HAP-1 (cell line): ENCODE results near the gene CALML6.

ENCODE experiments used
- DNase-seq, 2 experiments: peaks; one replicate each; pipeline ENCODE4 v3.0.0-alpha.2; 2016 to 2020; ENCODE audit warnings: low spot score in 2 of 2
- H3K27me3 ChIP-seq: fragments of 250-450 bp; sonication (Bioruptor Pico); 2 replicates; pipeline ENCODE4 v1.5.1; 2020; ENCODE audit warnings: low read depth, mild to moderate bottlenecking, moderate library complexity
- H3K36me3 ChIP-seq: fragments of 250-450 bp; sonication (Bioruptor Pico); replicated peaks from 2 replicates; pipeline ENCODE4 v1.5.1; 2020; ENCODE audit warnings: mild to moderate bottlenecking
- H3K4me1 ChIP-seq: fragments of 250-450 bp; sonication (Bioruptor Pico); 2 replicates; pipeline ENCODE4 v1.5.1; 2020; ENCODE audit warnings: mild to moderate bottlenecking
- H3K4me3 ChIP-seq: fragments of 250-450 bp; sonication (Bioruptor Pico); 2 replicates; pipeline ENCODE4 v1.5.1; 2020; ENCODE audit warnings: mild to moderate bottlenecking, moderate library complexity
- H3K9me3 ChIP-seq: fragments of 250-450 bp; sonication (Bioruptor Pico); 2 replicates; pipeline ENCODE4 v1.5.1; 2020; ENCODE audit warnings: mild to moderate bottlenecking, moderate library complexity
- in situ Hi-C: fragments of 300-500 bp; cut with MboI; formaldehyde crosslinking; loops from 3 replicates; pipeline ENCODE4 v1.14.3; 2020; ENCODE audit warnings: low sequenced_read_pairs, inconsistent platforms, mixed read lengths

Gene CALML6

DNA sequence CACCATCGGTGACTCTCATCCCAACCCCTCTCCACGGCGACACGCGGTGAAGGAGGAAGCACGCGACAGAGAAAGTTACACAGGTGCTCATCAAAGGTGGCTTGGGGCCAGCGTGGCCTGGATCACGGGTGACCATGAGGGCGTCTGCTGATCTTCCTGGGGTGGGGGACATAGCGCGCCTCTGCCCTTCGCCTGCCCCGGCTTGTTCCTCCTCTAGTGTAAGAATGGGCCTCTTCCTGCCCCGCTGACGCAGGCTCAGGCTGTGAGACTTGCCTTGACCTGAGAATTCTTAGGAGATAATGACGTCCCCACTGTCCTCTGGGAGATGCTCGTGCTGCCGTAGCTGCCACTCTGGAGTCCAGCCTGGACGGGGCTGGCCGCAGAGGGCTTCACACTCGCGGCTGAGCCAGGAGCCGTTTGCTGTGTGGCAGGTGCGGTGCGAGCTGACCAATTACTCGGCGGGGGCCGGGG, 43.0 kb downstream of the CALML6 start:
- Histone ChIP-seq H3K36me3 (no peaks in the 10 kb centered on the region), H3K4me3 (no peak overlapping the region), H3K27me3 (no peaks in the 10 kb centered on the region), H3K4me1 (peaks cover 7% of the 10 kb centered on the region), H3K9me3 (no peaks in the 10 kb centered on the region)
- no peak for DNase-seq
- in situ Hi-C loops, result no loop called here

- no peaks in the 10 kb centered on the region for H3K27me3 ChIP-seq
- peak overlapping the region; percentile 13 for H3K4me3 ChIP-seq
- H3K4me1 ChIP-seq, result peaks cover 7% of the 10 kb centered on the region
- H3K9me3 ChIP-seq, result no peaks in the 10 kb centered on the region
- H3K36me3 ChIP-seq, result no peaks in the 10 kb centered on the region
- DNase-seq, result no peak
- in situ Hi-C loops, result no loop called here
These were observed 44.4 kb downstream of the CALML6 start for GRCh38 chr1:1959459-1959839.

DNA sequence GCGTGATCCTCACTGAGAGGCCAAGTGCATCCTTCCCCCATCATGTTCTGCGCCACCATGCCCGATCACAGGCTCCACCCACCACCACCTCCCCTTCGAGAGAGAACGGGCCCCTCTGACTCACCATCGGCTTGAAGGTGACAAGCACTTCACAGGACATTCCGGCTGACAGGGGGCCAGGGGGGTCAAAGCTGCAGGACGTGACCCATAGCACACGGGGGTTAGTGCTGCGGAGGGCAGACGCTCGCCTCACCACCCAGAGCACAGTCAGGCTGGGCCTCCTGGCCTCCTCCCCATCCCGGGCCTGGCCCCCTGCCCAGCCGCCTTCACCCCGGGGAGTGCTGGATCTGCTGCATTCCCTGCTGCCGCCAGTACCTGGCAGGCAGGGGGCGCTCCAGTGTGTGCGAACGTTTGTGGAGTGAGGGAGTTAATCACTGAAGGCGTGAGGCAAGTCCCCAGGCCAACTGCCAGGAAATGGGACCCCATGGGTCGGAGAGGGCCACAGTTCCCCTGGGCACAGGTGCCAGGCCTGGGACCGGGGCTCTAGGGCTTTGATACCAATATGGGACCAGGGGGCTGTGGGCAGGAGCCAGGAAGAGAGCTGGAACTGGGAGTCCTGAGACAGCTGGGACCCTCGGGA, 44.9 kb downstream of the CALML6 start:
- peak; percentile 84 to 97 for DNase-seq
- Histone ChIP-seq H3K4me1 (peaks cover 7% of the 10 kb centered on the region), H3K36me3 (no peaks in the 10 kb centered on the region), H3K9me3 (no peaks in the 10 kb centered on the region), H3K4me3 (peak overlapping the region; percentile 13), H3K27me3 (no peaks in the 10 kb centered on the region)
- in situ Hi-C loops, result loop anchor here (5.0 kb wide), 1 partner anchor 87 kb away; no protein-coding TSS in a partner anchor

DNA sequence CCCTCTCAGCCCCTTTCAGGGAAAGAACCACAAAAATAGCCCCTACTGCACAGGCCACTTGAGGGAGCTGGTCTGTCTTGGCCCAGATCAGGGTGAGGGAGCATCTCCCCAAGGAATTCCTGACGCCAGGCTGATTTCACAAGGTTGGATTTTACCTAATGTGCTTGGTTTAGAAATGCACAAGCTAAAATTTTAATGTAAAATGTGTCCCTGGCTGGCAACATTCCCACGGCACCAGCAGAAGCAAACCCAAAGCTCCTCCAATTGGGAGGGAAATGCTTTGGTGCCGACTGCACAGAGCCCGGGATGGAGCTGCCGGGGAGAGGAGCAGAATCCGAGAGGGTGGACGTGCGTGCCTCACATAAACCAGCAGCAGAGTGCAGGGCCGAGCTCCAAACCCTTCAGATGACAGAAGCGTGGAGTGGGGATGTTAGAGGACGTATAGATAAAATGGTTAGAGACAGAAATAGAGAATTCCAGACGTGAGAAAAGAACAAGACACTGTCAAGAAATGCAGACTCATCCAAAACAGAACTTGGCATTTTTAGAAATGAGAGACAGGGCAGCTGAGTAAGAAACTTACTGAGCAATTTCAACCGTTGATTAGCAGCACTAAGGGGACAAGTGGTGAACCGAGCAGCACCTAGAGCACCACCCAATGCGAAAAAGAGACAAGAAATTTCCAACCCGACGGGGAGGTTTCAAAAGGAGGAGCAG, 45.6 kb downstream of the CALML6 start:
- Histone ChIP-seq H3K9me3 (no peaks in the 10 kb centered on the region), H3K27me3 (no peaks in the 10 kb centered on the region; the same call in 1 of the 2 replicates)
- in situ Hi-C loops, result loop anchor here (5.0 kb wide), 1 partner anchor 87 kb away; no protein-coding TSS in a partner anchor

GRCh38 chr1:1962752-1963151, 47.7 kb downstream of the CALML6 start:
- no peak overlapping the region for H3K4me3 ChIP-seq
- in situ Hi-C loops, result loop anchor here (5.0 kb wide), 1 partner anchor 85 kb away; no protein-coding TSS in a partner anchor
- no peaks in the 10 kb centered on the region for H3K9me3 ChIP-seq
- H3K36me3 ChIP-seq, result no peaks in the 10 kb centered on the region
- DNase-seq, result no peak
- peaks cover 3% of the 10 kb centered on the region; the same call in 1 of the 2 replicates for H3K27me3 ChIP-seq
- H3K4me1 ChIP-seq, result peaks cover 7% of the 10 kb centered on the region

More for the DNA sequence above, 45.6 kb downstream of the CALML6 start:
- Histone ChIP-seq H3K36me3 (no peaks in the 10 kb centered on the region), H3K4me1 (peaks cover 7% of the 10 kb centered on the region), H3K4me3 (no peak overlapping the region)
- no peak for DNase-seq

DNA sequence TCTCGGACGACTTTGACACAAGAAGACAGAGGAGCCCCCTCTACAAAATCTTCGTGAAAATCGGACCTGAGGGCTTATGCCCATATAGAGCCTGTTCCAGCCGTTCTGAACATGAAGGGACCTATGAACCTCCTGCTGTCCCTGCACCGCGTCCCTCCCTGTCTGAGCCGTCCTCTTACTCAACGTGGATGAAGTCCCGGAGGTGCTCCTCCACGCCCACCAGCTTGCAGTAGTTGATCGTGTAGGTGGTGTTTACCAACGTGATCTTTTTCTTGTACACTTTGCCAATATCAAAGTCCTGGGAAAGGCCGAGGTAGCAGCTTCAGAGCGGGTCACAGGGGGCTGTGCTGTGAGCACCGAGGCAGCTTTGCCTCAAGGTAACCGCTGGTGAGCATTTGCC, 48.5 kb downstream of the CALML6 start:
- H3K4me1 ChIP-seq, result peaks cover 7% of the 10 kb centered on the region
- in situ Hi-C loops, result loop anchor here (5.0 kb wide), 1 partner anchor 84 kb away; no protein-coding TSS in a partner anchor

DNA sequence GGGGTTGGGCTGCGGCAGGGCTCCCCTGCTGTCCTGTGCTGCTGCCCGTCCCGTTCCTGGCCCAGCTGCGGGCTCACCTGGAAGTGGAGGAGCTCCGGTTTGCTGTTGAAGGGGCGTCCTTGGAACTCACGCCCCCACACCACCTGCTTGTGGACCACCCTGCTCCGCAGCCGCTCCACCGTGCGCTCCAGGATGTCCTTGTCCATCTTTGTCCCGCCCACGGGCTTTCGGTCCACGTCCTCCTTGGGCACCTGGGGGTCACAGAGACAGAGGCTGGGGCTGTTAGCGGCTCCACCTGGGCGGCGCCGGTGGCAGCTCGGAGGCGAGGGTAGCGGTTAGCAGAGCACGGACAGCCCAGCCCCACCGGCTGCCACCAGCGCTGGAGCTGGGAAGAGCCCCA, 49.8 kb downstream of the CALML6 start:
- H3K9me3 ChIP-seq, result no peaks in the 10 kb centered on the region
- DNase-seq, result no peak
- H3K27me3 ChIP-seq, result peaks cover 3% of the 10 kb centered on the region; the same call in 1 of the 2 replicates
- no peaks in the 10 kb centered on the region for H3K36me3 ChIP-seq
- in situ Hi-C loops, result loop anchor here (5.0 kb wide), 1 partner anchor 82 kb away; no protein-coding TSS in a partner anchor
- H3K4me3 ChIP-seq, result no peak overlapping the region
- H3K4me1 ChIP-seq, result peaks cover 5% of the 10 kb centered on the region

More for the DNA sequence above, 48.5 kb downstream of the CALML6 start:
- no peak for DNase-seq
- no peak overlapping the region for H3K4me3 ChIP-seq
- no peaks in the 10 kb centered on the region for H3K9me3 ChIP-seq
- H3K27me3 ChIP-seq, result peaks cover 3% of the 10 kb centered on the region; the same call in 1 of the 2 replicates
- H3K36me3 ChIP-seq, result no peaks in the 10 kb centered on the region

GRCh38 chr1:1965546-1965945, 50.5 kb downstream of the CALML6 start:
- no peak for DNase-seq
- Histone ChIP-seq H3K4me1 (no peaks in the 10 kb centered on the region), H3K9me3 (no peaks in the 10 kb centered on the region), H3K36me3 (no peaks in the 10 kb centered on the region), H3K27me3 (peaks cover 3% of the 10 kb centered on the region; the same call in 1 of the 2 replicates), H3K4me3 (no peak overlapping the region)
- in situ Hi-C loops, result no loop called here

GRCh38 chr1:1966071-1966740, 51.1 kb downstream of the CALML6 start:
- DNase-seq, result no peak
- Histone ChIP-seq H3K4me3 (no peak overlapping the region), H3K27me3 (peaks cover 3% of the 10 kb centered on the region; the same call in 1 of the 2 replicates), H3K36me3 (no peaks in the 10 kb centered on the region), H3K9me3 (no peaks in the 10 kb centered on the region), H3K4me1 (no peaks in the 10 kb centered on the region)
- in situ Hi-C loops, result no loop called here
